ENCODE results near the gene ZBTB38. TPM values are rescaled to one million over a fixed set of nuclear protein-coding genes. Genes with fewer than 3 reads are reported as not detected.

The ZBTB38 gene
- total RNA-seq, 1 experiment from 2014 or later, result 46.7 TPM

DNA sequence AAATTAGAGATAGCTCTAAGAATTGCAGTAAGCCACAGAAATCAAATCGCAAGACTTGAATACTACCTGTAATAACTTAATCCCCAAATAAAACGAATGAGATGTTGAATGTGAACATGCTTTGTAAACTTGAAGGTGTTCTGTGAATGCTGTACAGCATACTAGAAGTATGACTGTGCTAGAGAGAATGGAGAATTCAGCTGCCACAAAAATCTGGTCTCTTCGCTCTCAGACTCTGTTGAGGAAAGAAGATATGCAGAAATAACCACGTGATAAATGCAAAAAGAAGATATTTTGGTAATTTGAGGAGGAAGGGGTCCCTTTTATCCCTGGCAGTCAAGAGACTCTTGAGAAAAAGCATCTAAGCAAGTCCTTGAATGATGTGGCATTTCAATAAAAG lies 37.3 kb downstream of the ZBTB38 start:
- POLR2A ChIA-PET, result no interaction called here
- DNase-seq (ENCODE audit: low read depth, low spot score) (no peak), ATAC-seq (no peak)
- Histone ChIP-seq H3K27ac (ENCODE audit: low read length) (no peak overlapping the region), H3K36me3 (ENCODE audit: control insufficient read depth, insufficient read depth, low read length) (0 out of 2 replicates have a peak, but pooled peaks cover 7% of the 10 kb centered on the region), H3K4me1 (ENCODE audit: control insufficient read depth, insufficient read depth, low read length) (peaks cover 37% of the 10 kb centered on the region), H3K9me3 (ENCODE audit: control insufficient read depth, insufficient read depth, low read depth, low read length) (no peaks in the 10 kb centered on the region), H3K27me3 (ENCODE audit: control insufficient read depth, insufficient read depth, low read length) (no peaks in the 10 kb centered on the region), H3K4me3 (ENCODE audit: low read depth in 2 of 2, low read length in 2 of 2) (no peak overlapping the region)
- intact Hi-C loops (cut with micrococcal nuclease; ENCODE audit: unreplicated experiment), result no loop called here
- BruUV-seq (replicated peaks), result no TSS peak
- in situ Hi-C loops (cut with HindIII; ENCODE audit: low pct_unique_long_range_greater_than_20kb, low sequenced_read_pairs), result no loop called here
- TF ChIP-seq SIN3A (IDR thresholded peaks at IDR 0.05; ENCODE audit: borderline replicate concordance, insufficient read depth, low read depth, low read length) (no peak), POLR2AphosphoS5 (IDR thresholded peaks at IDR 0.05; ENCODE audit: low read depth, low read length) (no peak), REST (IDR thresholded peaks at IDR 0.05; ENCODE audit: insufficient read depth in 1 of 2, low read depth in 2 of 2, low read length in 1 of 2) (no peak), CTCF (IDR thresholded peaks at IDR 0.05) (no peak), TCF7L2 (IDR thresholded peaks at IDR 0.05; ENCODE audit: low read depth, low read length) (no peak)
- CTCF ChIA-PET, result no interaction called here

DNA sequence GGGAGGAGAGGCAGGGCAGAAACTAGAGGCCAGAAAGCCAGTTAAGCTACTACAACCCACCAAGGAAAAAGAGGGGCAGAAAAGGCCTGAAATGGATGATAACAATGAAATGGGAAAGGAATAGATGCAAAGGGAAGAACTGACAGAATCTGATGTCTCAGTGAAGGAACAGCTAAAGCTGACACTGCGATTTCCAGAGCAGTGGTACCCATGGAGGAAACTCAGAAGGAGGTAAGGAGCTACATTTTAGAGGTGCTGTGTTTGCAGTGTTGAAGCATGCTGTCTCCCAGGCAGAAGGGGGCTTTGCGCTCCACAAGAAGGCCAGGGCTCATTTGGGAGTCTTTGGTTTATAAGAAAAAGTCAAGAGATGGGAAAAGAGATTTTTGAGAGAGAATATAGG lies 38.0 kb downstream of the ZBTB38 start:
- no peak for TF ChIP-seq CTCF (IDR thresholded peaks at IDR 0.05)
- no peak for TF ChIP-seq REST (IDR thresholded peaks at IDR 0.05; ENCODE audit: insufficient read depth in 1 of 2, low read depth in 2 of 2, low read length in 1 of 2)
- TF ChIP-seq SIN3A (IDR thresholded peaks at IDR 0.05; ENCODE audit: borderline replicate concordance, insufficient read depth, low read depth, low read length), result no peak
- TF ChIP-seq POLR2AphosphoS5 (IDR thresholded peaks at IDR 0.05; ENCODE audit: low read depth, low read length), result no peak
- no peak for TF ChIP-seq TCF7L2 (IDR thresholded peaks at IDR 0.05; ENCODE audit: low read depth, low read length)
- ATAC-seq, result no peak
- intact Hi-C loops (cut with micrococcal nuclease; ENCODE audit: unreplicated experiment) (no loop called here), in situ Hi-C loops (cut with HindIII; ENCODE audit: low pct_unique_long_range_greater_than_20kb, low sequenced_read_pairs) (no loop called here)
- ChIA-PET POLR2A (no interaction called here), CTCF (no interaction called here)
- H3K36me3 ChIP-seq (ENCODE audit: control insufficient read depth, insufficient read depth, low read length), result 0 out of 2 replicates have a peak, but pooled peaks cover 7% of the 10 kb centered on the region
- no peak overlapping the region for H3K27ac ChIP-seq (ENCODE audit: low read length)
- no peaks in the 10 kb centered on the region for H3K27me3 ChIP-seq (ENCODE audit: control insufficient read depth, insufficient read depth, low read length)
- DNase-seq (ENCODE audit: low read depth, low spot score), result no peak
- BruUV-seq (replicated peaks), result no TSS peak
- peaks cover 38% of the 10 kb centered on the region for H3K4me1 ChIP-seq (ENCODE audit: control insufficient read depth, insufficient read depth, low read length)
- H3K9me3 ChIP-seq (ENCODE audit: control insufficient read depth, insufficient read depth, low read depth, low read length), result no peaks in the 10 kb centered on the region
- no peak overlapping the region for H3K4me3 ChIP-seq (ENCODE audit: low read depth in 2 of 2, low read length in 2 of 2)
